ENCODE results near the gene FLG.
"Not testable (repeated sequence)": the region's sequence is repeated elsewhere in the genome, so short reads cannot be mapped to it uniquely, and the experiment has no call there.

FLG gene

DNA sequence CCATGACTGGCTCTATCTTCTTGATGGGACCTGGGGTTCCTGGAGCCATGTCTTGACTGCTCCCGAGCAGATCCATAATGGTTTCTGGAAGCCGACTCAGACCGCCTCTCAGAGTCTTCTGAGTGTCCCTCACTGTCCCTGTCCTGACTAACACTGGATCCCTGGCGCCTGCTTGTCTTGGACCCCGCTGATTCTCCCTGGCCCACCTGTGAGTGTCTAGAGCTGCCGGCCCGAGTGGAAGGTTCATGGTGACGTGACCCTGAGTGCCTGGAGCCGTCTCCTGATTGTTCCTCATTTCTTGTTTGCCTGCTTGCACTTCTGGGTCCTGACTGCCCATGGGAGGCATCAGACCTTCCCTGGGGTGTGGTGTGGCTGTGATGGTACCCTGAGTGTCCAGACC lies 15.1 kb downstream of the FLG start:
- Histone ChIP-seq H3K27me3 (ENCODE audit: low read length) (no peaks in the 10 kb centered on the region), H3F3A (ENCODE audit: insufficient read depth) (no peaks in the 10 kb centered on the region), H3K9me2 (replicated peaks; ENCODE audit: insufficient read depth, low read length) (no peaks in the 10 kb centered on the region), H3K4me3 (ENCODE audit: insufficient read depth, low read length, poor library complexity, severe bottlenecking) (no peak overlapping the region), H3K9me3 (ENCODE audit: insufficient read depth, low read length) (no peaks in the 10 kb centered on the region), H2AFZ (ENCODE audit: low read depth, low read length, severe bottlenecking) (no peak overlapping the region), H4K20me1 (ENCODE audit: low read depth, low read length) (no peaks in the 10 kb centered on the region), H3K79me2 (ENCODE audit: insufficient read depth, low read length) (no peaks in the 10 kb centered on the region), H3K4me2 (ENCODE audit: low read depth, low read length, poor library complexity, severe bottlenecking) (no peak overlapping the region), H3K36me3 (ENCODE audit: low read length) (no peaks in the 10 kb centered on the region), H3K27ac (ENCODE audit: low read depth, low read length) (no peak overlapping the region), H3K9ac (ENCODE audit: low read length) (no peak overlapping the region)
- TF ChIP-seq, protein P1, sequence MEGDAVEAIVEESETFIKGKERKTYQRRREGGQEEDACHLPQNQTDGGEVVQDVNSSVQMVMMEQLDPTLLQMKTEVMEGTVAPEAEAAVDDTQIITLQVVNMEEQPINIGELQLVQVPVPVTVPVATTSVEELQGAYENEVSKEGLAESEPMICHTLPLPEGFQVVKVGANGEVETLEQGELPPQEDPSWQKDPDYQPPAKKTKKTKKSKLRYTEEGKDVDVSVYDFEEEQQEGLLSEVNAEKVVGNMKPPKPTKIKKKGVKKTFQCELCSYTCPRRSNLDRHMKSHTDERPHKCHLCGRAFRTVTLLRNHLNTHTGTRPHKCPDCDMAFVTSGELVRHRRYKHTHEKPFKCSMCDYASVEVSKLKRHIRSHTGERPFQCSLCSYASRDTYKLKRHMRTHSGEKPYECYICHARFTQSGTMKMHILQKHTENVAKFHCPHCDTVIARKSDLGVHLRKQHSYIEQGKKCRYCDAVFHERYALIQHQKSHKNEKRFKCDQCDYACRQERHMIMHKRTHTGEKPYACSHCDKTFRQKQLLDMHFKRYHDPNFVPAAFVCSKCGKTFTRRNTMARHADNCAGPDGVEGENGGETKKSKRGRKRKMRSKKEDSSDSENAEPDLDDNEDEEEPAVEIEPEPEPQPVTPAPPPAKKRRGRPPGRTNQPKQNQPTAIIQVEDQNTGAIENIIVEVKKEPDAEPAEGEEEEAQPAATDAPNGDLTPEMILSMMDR (IDR thresholded peaks at IDR 0.05; ENCODE audit: insufficient read depth, low read length, poor library complexity, severe bottlenecking): no peak
- TF ChIP-seq EZH2phosphoT487 (conservative IDR thresholded peaks at IDR 0.05; ENCODE audit: low read length): no peak

DNA sequence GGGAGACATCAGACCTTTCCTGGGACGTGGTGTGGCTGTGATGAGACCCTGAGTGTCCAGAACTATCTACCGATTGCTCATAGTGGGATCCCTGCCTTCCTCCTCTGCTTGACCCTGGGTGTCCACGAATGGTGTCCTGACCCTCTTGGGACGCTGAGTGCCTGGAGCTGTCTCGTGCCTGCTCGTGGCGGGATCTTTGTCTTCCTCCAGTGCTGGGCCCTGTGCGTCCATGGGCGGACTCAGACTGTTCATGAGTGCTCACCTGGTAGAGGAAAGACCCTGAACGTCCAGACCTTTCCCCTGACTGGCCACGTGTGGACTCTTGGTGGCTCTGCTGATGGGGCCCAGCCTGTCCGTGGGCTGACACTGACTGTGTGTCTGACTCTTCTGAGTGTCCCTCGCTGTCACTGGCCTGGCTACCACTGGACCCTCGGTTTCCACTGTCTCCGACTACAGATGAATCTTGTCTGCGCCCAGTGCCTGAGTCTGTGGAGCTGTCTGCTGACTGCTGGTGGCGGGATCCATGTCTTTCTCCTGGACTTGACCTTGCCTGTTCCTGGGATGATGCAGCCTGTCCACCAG lies 15.6 kb downstream of the FLG start:
- H4K20me1 ChIP-seq (ENCODE audit: low read depth, low read length); H3K9ac ChIP-seq (ENCODE audit: low read length); H3K79me2 ChIP-seq (ENCODE audit: insufficient read depth, low read length); H3K27me3 ChIP-seq (ENCODE audit: low read length); H3K9me3 ChIP-seq (ENCODE audit: insufficient read depth, low read length); H2AFZ ChIP-seq (ENCODE audit: low read depth, low read length, severe bottlenecking); H3K4me3 ChIP-seq (ENCODE audit: insufficient read depth, low read length, poor library complexity, severe bottlenecking); H3K27ac ChIP-seq (ENCODE audit: low read depth, low read length); H3F3A ChIP-seq (ENCODE audit: insufficient read depth); H3K36me3 ChIP-seq (ENCODE audit: low read length); H3K4me2 ChIP-seq (ENCODE audit: low read depth, low read length, poor library complexity, severe bottlenecking); H3K9me2 ChIP-seq (replicated peaks; ENCODE audit: insufficient read depth, low read length): not testable (repeated sequence)

DNA sequence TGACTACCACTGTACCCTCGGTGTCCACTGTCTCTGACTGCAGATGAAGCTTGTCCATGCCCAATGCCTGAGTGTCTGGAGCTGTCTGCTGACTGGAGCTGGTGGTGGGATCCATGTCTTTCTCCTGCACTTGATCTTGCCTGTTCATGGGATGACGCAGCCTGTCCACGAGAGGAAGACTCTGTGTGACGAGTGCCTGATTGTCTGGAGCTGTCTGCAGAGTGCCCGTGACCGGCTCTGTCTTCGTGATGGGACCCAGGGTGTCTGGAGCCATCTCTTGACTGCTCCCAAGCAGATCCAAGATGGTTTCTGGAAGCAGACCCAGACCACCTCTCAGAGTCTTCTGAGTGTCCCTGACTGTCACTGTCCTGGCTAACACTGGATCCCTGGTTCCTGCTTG lies 16.3 kb downstream of the FLG start:
- H3K4me2 ChIP-seq (ENCODE audit: low read depth, low read length, poor library complexity, severe bottlenecking): not testable (repeated sequence)

DNA sequence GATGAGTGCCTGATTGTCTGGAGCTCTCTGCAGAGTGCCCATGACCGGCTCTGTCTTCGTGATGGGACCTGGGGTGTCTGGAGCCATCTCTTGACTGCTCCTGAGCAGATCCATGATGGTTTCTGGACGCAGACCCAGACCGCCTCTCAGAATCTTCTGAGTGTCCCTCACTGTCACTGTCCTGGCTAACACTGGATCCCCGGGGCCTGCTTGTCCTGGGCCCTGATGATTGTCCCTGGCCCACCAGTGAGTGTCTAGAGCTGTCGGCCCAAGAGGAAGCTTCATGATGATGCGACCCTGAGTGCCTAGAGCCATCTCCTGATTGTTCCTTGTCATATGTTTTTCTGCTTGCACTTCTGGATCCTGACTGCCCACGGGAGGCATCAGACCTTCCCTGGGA lies 17.1 kb downstream of the FLG start:
- H3K9ac ChIP-seq (ENCODE audit: low read length); H4K20me1 ChIP-seq (ENCODE audit: low read depth, low read length); H3K27me3 ChIP-seq (ENCODE audit: low read length); H3K4me3 ChIP-seq (ENCODE audit: insufficient read depth, low read length, poor library complexity, severe bottlenecking); H3F3A ChIP-seq (ENCODE audit: insufficient read depth); H3K4me2 ChIP-seq (ENCODE audit: low read depth, low read length, poor library complexity, severe bottlenecking); H3K27ac ChIP-seq (ENCODE audit: low read depth, low read length); H3K9me3 ChIP-seq (ENCODE audit: insufficient read depth, low read length); H3K9me2 ChIP-seq (replicated peaks; ENCODE audit: insufficient read depth, low read length); H2AFZ ChIP-seq (ENCODE audit: low read depth, low read length, severe bottlenecking); H3K79me2 ChIP-seq (ENCODE audit: insufficient read depth, low read length); H3K36me3 ChIP-seq (ENCODE audit: low read length): not testable (repeated sequence)

More for the DNA sequence above, 16.3 kb downstream of the FLG start:
- not testable (repeated sequence) for H3K36me3 ChIP-seq (ENCODE audit: low read length); H3K27ac ChIP-seq (ENCODE audit: low read depth, low read length); H3K9me3 ChIP-seq (ENCODE audit: insufficient read depth, low read length); H4K20me1 ChIP-seq (ENCODE audit: low read depth, low read length); H3K79me2 ChIP-seq (ENCODE audit: insufficient read depth, low read length); H3K4me3 ChIP-seq (ENCODE audit: insufficient read depth, low read length, poor library complexity, severe bottlenecking); H3K9me2 ChIP-seq (replicated peaks; ENCODE audit: insufficient read depth, low read length); H3F3A ChIP-seq (ENCODE audit: insufficient read depth); H3K27me3 ChIP-seq (ENCODE audit: low read length); H2AFZ ChIP-seq (ENCODE audit: low read depth, low read length, severe bottlenecking); H3K9ac ChIP-seq (ENCODE audit: low read length)

DNA sequence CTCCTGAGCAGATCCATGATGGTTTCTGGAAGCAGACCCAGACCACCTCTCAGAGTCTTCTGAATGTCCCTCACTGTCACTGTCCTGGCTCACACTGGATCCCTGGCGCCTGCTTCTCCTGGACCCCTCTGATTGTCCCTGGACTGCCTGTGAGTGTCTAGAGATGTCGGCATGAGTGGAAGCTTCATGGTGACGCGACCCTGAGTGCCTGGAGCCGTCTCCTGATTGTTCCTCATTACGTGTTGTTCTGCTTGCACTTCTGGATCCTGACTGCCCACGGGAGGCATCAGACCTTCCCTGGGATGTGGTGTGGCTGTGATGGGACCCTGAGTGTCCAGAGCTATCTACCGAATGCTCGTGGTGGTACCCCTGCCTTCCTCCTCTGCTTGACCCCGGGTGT lies 18.9 kb downstream of the FLG start:
- H3K27me3 ChIP-seq (ENCODE audit: low read length); H3K27ac ChIP-seq (ENCODE audit: low read depth, low read length); H2AFZ ChIP-seq (ENCODE audit: low read depth, low read length, severe bottlenecking); H3K9me2 ChIP-seq (replicated peaks; ENCODE audit: insufficient read depth, low read length); H3K79me2 ChIP-seq (ENCODE audit: insufficient read depth, low read length); H4K20me1 ChIP-seq (ENCODE audit: low read depth, low read length); H3K36me3 ChIP-seq (ENCODE audit: low read length); H3K9ac ChIP-seq (ENCODE audit: low read length); H3K4me2 ChIP-seq (ENCODE audit: low read depth, low read length, poor library complexity, severe bottlenecking); H3K9me3 ChIP-seq (ENCODE audit: insufficient read depth, low read length); H3F3A ChIP-seq (ENCODE audit: insufficient read depth); H3K4me3 ChIP-seq (ENCODE audit: insufficient read depth, low read length, poor library complexity, severe bottlenecking): not testable (repeated sequence)

DNA sequence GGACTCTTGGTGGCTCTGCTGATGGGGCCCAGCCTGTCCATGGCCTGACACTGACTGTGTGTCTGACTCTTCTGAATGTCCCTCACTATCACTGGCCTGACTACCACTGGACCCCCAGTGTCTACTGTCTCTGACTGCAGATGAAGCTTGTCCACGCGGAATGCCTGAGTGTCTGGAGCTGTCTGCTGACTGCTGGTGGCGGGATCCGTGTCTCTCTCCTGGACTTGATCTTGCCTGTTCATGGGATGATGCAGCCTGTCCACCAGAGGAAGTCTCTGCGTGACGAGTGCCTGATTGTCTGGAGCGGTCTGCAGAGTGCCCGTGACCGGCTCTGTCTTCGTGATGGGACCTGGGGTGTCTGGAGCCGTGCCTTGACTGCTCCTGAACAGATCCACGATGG lies 20.3 kb downstream of the FLG start:
- not testable (repeated sequence) for H3K27ac ChIP-seq (ENCODE audit: low read depth, low read length); H3K79me2 ChIP-seq (ENCODE audit: insufficient read depth, low read length); H3K9me2 ChIP-seq (replicated peaks; ENCODE audit: insufficient read depth, low read length); H4K20me1 ChIP-seq (ENCODE audit: low read depth, low read length); H3K9me3 ChIP-seq (ENCODE audit: insufficient read depth, low read length); H3K4me3 ChIP-seq (ENCODE audit: insufficient read depth, low read length, poor library complexity, severe bottlenecking); H3K27me3 ChIP-seq (ENCODE audit: low read length); H3K9ac ChIP-seq (ENCODE audit: low read length); H3K4me2 ChIP-seq (ENCODE audit: low read depth, low read length, poor library complexity, severe bottlenecking); H2AFZ ChIP-seq (ENCODE audit: low read depth, low read length, severe bottlenecking); H3K36me3 ChIP-seq (ENCODE audit: low read length); H3F3A ChIP-seq (ENCODE audit: insufficient read depth)

DNA sequence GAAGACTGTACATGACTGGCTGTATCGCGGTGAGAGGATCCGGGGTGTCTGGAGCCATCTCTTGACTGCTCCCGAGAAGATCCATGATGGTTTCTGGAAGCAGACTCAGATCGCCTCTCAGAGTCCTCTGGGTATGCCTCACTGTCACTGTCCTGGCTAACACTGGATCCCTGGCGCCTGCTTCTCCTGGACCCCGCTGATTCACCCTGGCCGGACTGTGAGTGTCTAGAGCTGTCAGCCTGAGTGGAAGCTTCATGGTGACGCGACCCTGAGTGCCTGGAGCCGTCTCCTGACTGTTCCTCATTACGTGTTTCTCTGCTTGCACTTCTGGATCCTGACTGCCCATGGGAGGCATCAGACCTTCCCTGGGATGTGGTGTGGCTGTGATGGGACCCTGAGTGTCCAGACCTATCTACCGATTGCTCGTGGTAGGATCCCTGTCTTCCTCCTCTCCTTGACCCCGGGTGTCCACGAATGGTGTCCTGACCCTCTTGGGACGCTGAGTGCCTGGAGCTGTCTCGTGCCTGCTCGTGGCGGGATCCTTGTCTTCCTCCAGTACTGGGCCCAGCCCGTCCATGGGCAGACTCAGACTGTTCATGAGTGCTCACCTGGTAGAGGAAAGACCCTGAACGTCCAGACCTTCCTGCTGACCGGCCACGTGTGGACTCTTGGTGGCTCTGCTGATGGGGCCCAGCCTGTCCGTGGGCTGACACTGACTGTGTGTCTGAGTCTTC lies 21.7 kb downstream of the FLG start:
- not testable (repeated sequence) for H3K9ac ChIP-seq (ENCODE audit: low read length); H3K79me2 ChIP-seq (ENCODE audit: insufficient read depth, low read length); H3K9me3 ChIP-seq (ENCODE audit: insufficient read depth, low read length); H3K36me3 ChIP-seq (ENCODE audit: low read length); H3K9me2 ChIP-seq (replicated peaks; ENCODE audit: insufficient read depth, low read length); H3K27ac ChIP-seq (ENCODE audit: low read depth, low read length); H4K20me1 ChIP-seq (ENCODE audit: low read depth, low read length); H3K4me2 ChIP-seq (ENCODE audit: low read depth, low read length, poor library complexity, severe bottlenecking); H2AFZ ChIP-seq (ENCODE audit: low read depth, low read length, severe bottlenecking); H3F3A ChIP-seq (ENCODE audit: insufficient read depth); H3K27me3 ChIP-seq (ENCODE audit: low read length); H3K4me3 ChIP-seq (ENCODE audit: insufficient read depth, low read length, poor library complexity, severe bottlenecking)
